Fibroblast of skin of back (primary cell): ENCODE results near the gene E2F3.
A peak's percentile ranks its signal among the peaks of the same experiment; 100 is the strongest.

Experiments
- DNase-seq: peaks from one replicate; pipeline ENCODE4 v3.0.0-alpha.2; 2013

E2F3 gene

GRCh38 chr6:20402342-20403069 lies 827 bp downstream of the E2F3 start:
- DNase-seq = peak; percentile 68

- peak; percentile 94 for DNase-seq
Measured at GRCh38 chr6:20403070-20403765, 1.5 kb downstream of the E2F3 start.

GRCh38 chr6:20403766-20404640 lies 2.3 kb downstream of the E2F3 start:
- peak; percentile 81 for DNase-seq

- peak; percentile 77 for DNase-seq
Measured at GRCh38 chr6:20404641-20405032, 3.0 kb downstream of the E2F3 start.

- no peak for DNase-seq
Measured at GRCh38 chr6:20408851-20409250, 7.2 kb downstream of the E2F3 start.

- no peak for DNase-seq
Measured at GRCh38 chr6:20409427-20409971, 7.8 kb downstream of the E2F3 start.

- no peak for DNase-seq
Measured at GRCh38 chr6:20411544-20411943, 9.9 kb downstream of the E2F3 start.

GRCh38 chr6:20411953-20412681 lies 10.4 kb downstream of the E2F3 start:
- no peak for DNase-seq

- DNase-seq = no peak
Measured at GRCh38 chr6:20412682-20413073, 11.0 kb downstream of the E2F3 start.

GRCh38 chr6:20413826-20414225 lies 12.1 kb downstream of the E2F3 start:
- no peak for DNase-seq

- DNase-seq = no peak
Measured at GRCh38 chr6:20414711-20415110, 13.0 kb downstream of the E2F3 start.

- DNase-seq = no peak
Measured at GRCh38 chr6:20415304-20415703, 13.6 kb downstream of the E2F3 start.

- no peak for DNase-seq
Measured at GRCh38 chr6:20415712-20416454, 14.2 kb downstream of the E2F3 start.

- no peak for DNase-seq
Measured at GRCh38 chr6:20416567-20417345, 15.1 kb downstream of the E2F3 start.

- no peak for DNase-seq
Measured at GRCh38 chr6:20417819-20418218, 16.1 kb downstream of the E2F3 start.

GRCh38 chr6:20426177-20427082 lies 24.8 kb downstream of the E2F3 start:
- no peak for DNase-seq

GRCh38 chr6:20427856-20428255 lies 26.2 kb downstream of the E2F3 start:
- DNase-seq = no peak

GRCh38 chr6:20432692-20433091 lies 31.0 kb downstream of the E2F3 start:
- no peak for DNase-seq

- no peak for DNase-seq
Measured at GRCh38 chr6:20433321-20433720, 31.6 kb downstream of the E2F3 start.

- DNase-seq = no peak
Measured at GRCh38 chr6:20433929-20434328, 32.2 kb downstream of the E2F3 start.
